Activated T-cell treated with anti-CD3 and anti-CD28 coated beads, Interleukin-2, amount 50 U/mL, for 24 hours (primary cell): ENCODE measurements around the gene SOWAHA.
A peak's percentile ranks its signal among the peaks of the same experiment; 100 is the strongest.

ENCODE experiments used
- DNase-seq: peaks from one replicate; pipeline ENCODE4 v3.0.0-alpha.2; 2020
- H3K27ac Mint-ChIP-seq: 2 replicates; pipeline ENCODE4 v1.8.0; 2020; ENCODE audit warnings: mild to moderate bottlenecking, mixed read lengths
- H3K27me3 Mint-ChIP-seq: 2 replicates; pipeline ENCODE4 v1.8.0; 2020; ENCODE audit warnings: mixed read lengths
- H3K36me3 Mint-ChIP-seq: 2 replicates; pipeline ENCODE4 v1.8.0; 2020; ENCODE audit warnings: low read depth, mixed read lengths
- H3K4me1 Mint-ChIP-seq: 2 replicates; pipeline ENCODE4 v1.8.0; 2020; ENCODE audit warnings: low read depth, mixed read lengths
- H3K4me3 Mint-ChIP-seq: 2 replicates; pipeline ENCODE4 v1.8.0; 2020; ENCODE audit warnings: mild to moderate bottlenecking, moderate library complexity, mixed read lengths
- H3K9me3 Mint-ChIP-seq: 2 replicates; pipeline ENCODE4 v1.8.0; 2020; ENCODE audit warnings: mixed read lengths

Gene SOWAHA

GRCh38 chr5:132822650-132823480, 9.8 kb downstream of the SOWAHA start:
- H3K36me3 Mint-ChIP-seq = no peaks in the 10 kb centered on the region
- no peaks in the 10 kb centered on the region for H3K9me3 Mint-ChIP-seq
- H3K4me1 Mint-ChIP-seq = peaks cover 15% of the 10 kb centered on the region
- DNase-seq = peak; percentile 51
- H3K27ac Mint-ChIP-seq = no peak overlapping the region
- no peak overlapping the region for H3K4me3 Mint-ChIP-seq
- peaks cover 67% of the 10 kb centered on the region for H3K27me3 Mint-ChIP-seq

GRCh38 chr5:132823481-132824050, 10.5 kb downstream of the SOWAHA start:
- Mint-ChIP-seq H3K4me3 (no peak overlapping the region), H3K27me3 (peaks cover 74% of the 10 kb centered on the region), H3K9me3 (no peaks in the 10 kb centered on the region), H3K36me3 (no peaks in the 10 kb centered on the region), H3K4me1 (peaks cover 15% of the 10 kb centered on the region), H3K27ac (no peak overlapping the region)
- no peak for DNase-seq

- Mint-ChIP-seq H3K4me3 (peak overlapping the region; percentile 20), H3K9me3 (no peaks in the 10 kb centered on the region), H3K27me3 (peaks cover 74% of the 10 kb centered on the region), H3K36me3 (no peaks in the 10 kb centered on the region), H3K4me1 (peaks cover 16% of the 10 kb centered on the region), H3K27ac (no peak overlapping the region)
- no peak for DNase-seq
Observed at GRCh38 chr5:132824426-132824825, 11.3 kb downstream of the SOWAHA start.

GRCh38 chr5:132825033-132825833, 12.1 kb downstream of the SOWAHA start:
- DNase-seq = peak; percentile 50
- peaks cover 74% of the 10 kb centered on the region for H3K27me3 Mint-ChIP-seq
- no peak overlapping the region for H3K27ac Mint-ChIP-seq
- no peaks in the 10 kb centered on the region for H3K9me3 Mint-ChIP-seq
- no peaks in the 10 kb centered on the region for H3K36me3 Mint-ChIP-seq
- H3K4me1 Mint-ChIP-seq = peaks cover 16% of the 10 kb centered on the region
- H3K4me3 Mint-ChIP-seq = no peak overlapping the region

- peaks cover 74% of the 10 kb centered on the region for H3K27me3 Mint-ChIP-seq
- peaks cover 14% of the 10 kb centered on the region for H3K4me1 Mint-ChIP-seq
- no peak overlapping the region for H3K27ac Mint-ChIP-seq
- no peak for DNase-seq
- H3K36me3 Mint-ChIP-seq = no peaks in the 10 kb centered on the region
- peak overlapping the region; percentile 20 for H3K4me3 Mint-ChIP-seq
- H3K9me3 Mint-ChIP-seq = no peaks in the 10 kb centered on the region
Observed at GRCh38 chr5:132825834-132826391, 12.8 kb downstream of the SOWAHA start.

GRCh38 chr5:132826424-132827082, 13.5 kb downstream of the SOWAHA start:
- peaks cover 76% of the 10 kb centered on the region for H3K27me3 Mint-ChIP-seq
- no peak for DNase-seq
- H3K4me3 Mint-ChIP-seq = peak overlapping the region; percentile 20
- H3K9me3 Mint-ChIP-seq = no peaks in the 10 kb centered on the region
- no peak overlapping the region for H3K27ac Mint-ChIP-seq
- no peaks in the 10 kb centered on the region for H3K36me3 Mint-ChIP-seq
- peaks cover 18% of the 10 kb centered on the region for H3K4me1 Mint-ChIP-seq

- no peaks in the 10 kb centered on the region for H3K9me3 Mint-ChIP-seq
- no peak for DNase-seq
- H3K27ac Mint-ChIP-seq = no peak overlapping the region
- no peak overlapping the region for H3K4me3 Mint-ChIP-seq
- peaks cover 76% of the 10 kb centered on the region for H3K27me3 Mint-ChIP-seq
- peaks cover 18% of the 10 kb centered on the region for H3K4me1 Mint-ChIP-seq
- no peaks in the 10 kb centered on the region for H3K36me3 Mint-ChIP-seq
Observed at GRCh38 chr5:132827943-132828673, 15.0 kb downstream of the SOWAHA start.

- Mint-ChIP-seq H3K27ac (no peak overlapping the region), H3K4me1 (peaks cover 18% of the 10 kb centered on the region), H3K9me3 (no peaks in the 10 kb centered on the region), H3K4me3 (peak overlapping the region; percentile 81), H3K36me3 (no peaks in the 10 kb centered on the region), H3K27me3 (peaks cover 70% of the 10 kb centered on the region)
- DNase-seq = no peak
Observed at GRCh38 chr5:132828846-132829494, 15.9 kb downstream of the SOWAHA start.

- Mint-ChIP-seq H3K27ac (peak overlapping the region; percentile 67), H3K36me3 (no peaks in the 10 kb centered on the region), H3K27me3 (peaks cover 61% of the 10 kb centered on the region), H3K4me3 (peak overlapping the region; percentile 81), H3K9me3 (no peaks in the 10 kb centered on the region), H3K4me1 (peaks cover 18% of the 10 kb centered on the region)
- peak; percentile 84 for DNase-seq
Observed at GRCh38 chr5:132829742-132830435, 16.8 kb downstream of the SOWAHA start.

- Mint-ChIP-seq H3K27me3 (peaks cover 57% of the 10 kb centered on the region), H3K36me3 (no peaks in the 10 kb centered on the region), H3K4me3 (peak within 1 kb of the TSS; percentile 81), H3K9me3 (no peaks in the 10 kb centered on the region), H3K27ac (peak within 1 kb of the TSS; percentile 67), H3K4me1 (peaks cover 18% of the 10 kb centered on the region)
- DNase-seq = no peak
Observed at GRCh38 chr5:132830436-132831094, 17.5 kb downstream of the SOWAHA start, which contains the start of gene SHROOM1. Gene SHROOM1, minus strand, starts transcription at chr5:132830647. Its CDS starts 4,507 bp downstream, at chr5:132826140.

GRCh38 chr5:132831095-132831860, 18.2 kb downstream of the SOWAHA start:
- H3K27me3 Mint-ChIP-seq = peaks cover 52% of the 10 kb centered on the region
- no peaks in the 10 kb centered on the region for H3K9me3 Mint-ChIP-seq
- H3K36me3 Mint-ChIP-seq = no peaks in the 10 kb centered on the region
- peak overlapping the region; percentile 57 for H3K4me3 Mint-ChIP-seq
- H3K27ac Mint-ChIP-seq = no peak overlapping the region
- no peak for DNase-seq
- peaks cover 18% of the 10 kb centered on the region for H3K4me1 Mint-ChIP-seq

- no peak overlapping the region for H3K27ac Mint-ChIP-seq
- DNase-seq = no peak
- H3K4me1 Mint-ChIP-seq = peaks cover 17% of the 10 kb centered on the region
- no peaks in the 10 kb centered on the region for H3K9me3 Mint-ChIP-seq
- H3K36me3 Mint-ChIP-seq = no peaks in the 10 kb centered on the region
- no peak overlapping the region for H3K4me3 Mint-ChIP-seq
- H3K27me3 Mint-ChIP-seq = peaks cover 38% of the 10 kb centered on the region
Observed at GRCh38 chr5:132832612-132833011, 19.5 kb downstream of the SOWAHA start.
